GM12878 (cell line): ENCODE data around the gene MAPK9. TPM values are rescaled to one million over a fixed set of nuclear protein-coding genes. Genes with fewer than 3 reads are reported as not detected.

Experiments used
- ATAC-seq: fragments of 200-7000 bp; cut with Tn5 transposase; 3 replicates; pipeline ENCODE4 v1.9.1; 2020; ENCODE audit warnings: mild to moderate bottlenecking, moderate library complexity
- BruUV-seq: library from RNA; stranded (reverse); fragments of 400-500 nt; replicated peaks from 2 replicates; lab custom pipeline; 2021; lab: Mats Ljungman, UMichigan
- CTCF ChIA-PET: fragments of 300-600 bp; sonication (Branson Sonifier 250); formaldehyde crosslinking; extraction: SDS; loops from one replicate; lab custom pipeline; 2021; ENCODE audit warnings: inconsistent platforms; lab: Yijun Ruan, JAX
- POLR2A ChIA-PET: fragments of 350-600 bp; formaldehyde crosslinking; extraction: SDS; loops from one replicate; lab custom pipeline; 2021; ENCODE audit warnings: inconsistent platforms; lab: Charles Lee
- RAD21 ChIA-PET: fragments of 300-600 bp; sonication (Branson Sonifier 250); formaldehyde crosslinking; loops from one replicate; lab custom pipeline; 2023; ENCODE audit warnings: antibody characterized with exemption; ENCODE audit not compliant: unreplicated experiment; lab: Charles Lee
- SMC1A ChIA-PET: fragments of 300-600 bp; sonication (Branson Sonifier 250); formaldehyde crosslinking; loops from one replicate; lab custom pipeline; 2023; ENCODE audit not compliant: unreplicated experiment, uncharacterized antibody; lab: Charles Lee
- DNase-seq: peaks from one replicate; pipeline ENCODE4 v3.0.0-alpha.2; 2011; ENCODE audit warnings: low read depth, low spot score
- FAIRE-seq: peaks from 3 replicates; lab custom pipeline; 2011; peaks lifted over from hg19 to GRCh38; lab: Jason Lieb, UNC
- H2AFZ ChIP-seq: 2 replicates; pipeline ENCODE4 v1.6.0; 2011; ENCODE audit warnings: low read depth, low read length, control low read depth; ENCODE audit not compliant: control insufficient read depth
- H3K27ac ChIP-seq: 2 replicates; pipeline ENCODE4 v1.5.1; 2011; ENCODE audit warnings: control low read depth; ENCODE audit not compliant: control insufficient read depth, insufficient read depth
- H3K27me3 ChIP-seq, 2 experiments: replicated peaks in 1 of 2; 2 replicates each; pipeline versions ENCODE4 v1.6.0 to v1.6.1; 2011; ENCODE audit warnings: low read length in 1 of 2; ENCODE audit not compliant: control insufficient read depth in 2 of 2, insufficient read depth in 2 of 2
- H3K36me3 ChIP-seq, 2 experiments: 2 replicates each; pipeline ENCODE4 v1.5.1; 2011; ENCODE audit warnings: low read length in 1 of 2; ENCODE audit not compliant: control insufficient read depth in 2 of 2, insufficient read depth in 2 of 2
- H3K4me1 ChIP-seq: 2 replicates; pipeline ENCODE4 v1.6.1; 2011; ENCODE audit warnings: mild to moderate bottlenecking, low read length, moderate library complexity, mixed read lengths; ENCODE audit not compliant: control insufficient read depth, insufficient read depth
- H3K4me2 ChIP-seq: 2 replicates; pipeline ENCODE4 v1.6.0; 2011; ENCODE audit warnings: control low read depth; ENCODE audit not compliant: control insufficient read depth, insufficient read depth
- H3K4me3 ChIP-seq: fragments of 200-600 bp; sonication (generic); 2 replicates; pipeline ENCODE4 v1.5.1; 2016
- H3K79me2 ChIP-seq: 2 replicates; pipeline ENCODE4 v1.6.0; 2011; ENCODE audit warnings: low read length; ENCODE audit not compliant: control insufficient read depth, insufficient read depth
- H3K9ac ChIP-seq: 2 replicates; pipeline ENCODE4 v1.8.0; 2011; ENCODE audit warnings: low read length, control low read depth, mixed read lengths; ENCODE audit not compliant: control insufficient read depth, insufficient read depth
- H3K9me3 ChIP-seq: replicated peaks from 3 replicates; pipeline ENCODE4 v1.5.1; 2011; ENCODE audit warnings: mild to moderate bottlenecking, low read length; ENCODE audit not compliant: control insufficient read depth, insufficient read depth
- H4K20me1 ChIP-seq: 2 replicates; pipeline ENCODE4 v1.6.0; 2011; ENCODE audit not compliant: control insufficient read depth, insufficient read depth
- BRCA1 ChIP-seq: IDR thresholded peaks from 2 replicates; pipeline ENCODE4 v1.6.1; 2011; ENCODE audit warnings: low read depth, low read length, improper control_type of control experiment
- FOXM1 ChIP-seq: IDR thresholded peaks from 2 replicates; pipeline ENCODE4 v1.6.1; 2012; ENCODE audit warnings: low read depth, mild to moderate bottlenecking, inconsistent platforms, low read length, moderate library complexity
- IRF3 ChIP-seq: fragments of 450-650 bp; IDR thresholded peaks from 2 replicates; pipeline ENCODE4 v1.6.1; 2014; ENCODE audit warnings: mild to moderate bottlenecking
- JUND ChIP-seq: IDR thresholded peaks from 2 replicates; pipeline ENCODE4 v1.6.1; 2012; ENCODE audit warnings: low read depth, mild to moderate bottlenecking, low read length, improper control_type of control experiment, moderate library complexity
- NFYB ChIP-seq: IDR thresholded peaks from 2 replicates; pipeline ENCODE4 v1.6.1; 2011; ENCODE audit warnings: low read depth, mild to moderate bottlenecking, low read length, improper control_type of control experiment, moderate library complexity; ENCODE audit not compliant: insufficient read depth
- PAX8 ChIP-seq: fragments of 450-650 bp; IDR thresholded peaks from 2 replicates; pipeline ENCODE4 v1.6.1; 2017; ENCODE audit warnings: mild to moderate bottlenecking, moderate library complexity
- PBX3 ChIP-seq: IDR thresholded peaks from 2 replicates; pipeline ENCODE4 v1.6.1; 2011; ENCODE audit warnings: mild to moderate bottlenecking, low read depth, low read length, moderate library complexity; ENCODE audit not compliant: insufficient replicate concordance
- PML ChIP-seq: IDR thresholded peaks from 2 replicates; pipeline ENCODE4 v1.6.1; 2012; ENCODE audit warnings: low read length, inconsistent platforms
- WGBS: methylation state at CpG from one replicate; pipeline ENCODE4 v1.1.6; 2016; ENCODE audit warnings: low lambda C conversion rate; ENCODE audit not compliant: insufficient replicate concordance, insufficient coverage; ENCODE audit errors: missing lambda C conversion rate; 5-methylcytosine and 5-hydroxymethylcytosine counted together
- in situ Hi-C: fragments of 300-500 bp; cut with MboI; formaldehyde crosslinking; loops from 9 replicates; pipeline ENCODE4 v1.14.3; 2018; ENCODE audit warnings: mixed read lengths
- intact Hi-C: fragments of 100-400 bp; cut with micrococcal nuclease; formaldehyde crosslinking; loops from one replicate; pipeline ENCODE4 v1.14.2; 2022; ENCODE audit not compliant: unreplicated experiment
- polyA plus RNA-seq, 11 experiments: library from polyadenylated mRNA; depleted of rRNA in 4 of 11; unstranded in 6 of 11; stranded (reverse) in 5 of 11; fragments of >200 nt; fragmentation: Nextera tagmentation in 4 of 11; fragmentation: Illumina TruSeq in 1 of 11; extraction: Ambion mirVana in 4 of 11; extraction: Trizol in 1 of 11; gene quantifications; 1 replicate in 1 of 11; 2 replicates in 10 of 11; pipeline versions ENCODE4 v1.2.1 to v1.2.3, GENCODE V29; 2011 to 2016; ENCODE audit warnings: inconsistent platforms in 2 of 11, missing spikeins in 2 of 11, low read depth in 1 of 11
- total RNA-seq, 4 experiments: library from RNA; depleted of rRNA in 3 of 4; stranded (reverse); fragments of >200 nt in 3 of 4; fragmentation: Illumina TruSeq in 1 of 4; extraction: Trizol in 1 of 4; gene quantifications; 2 replicates each; pipeline versions ENCODE4 v1.2.1 to v1.2.3, GENCODE V29; 2013 to 2021
- TF ChIP-seq, protein P1 (sequence below): fragments of 450-650 bp; IDR thresholded peaks from 2 replicates; pipeline ENCODE4 v1.6.1; 2018; ENCODE audit warnings: mild to moderate bottlenecking, low read depth, moderate library complexity; ENCODE audit not compliant: partially characterized antibody

MAPK9 gene
- total and polyA plus RNA-seq, 10 of the 15 experiments (the other 5 are each of a cell fraction or from before 2014, with no cell fraction given), result 2.1 to 52.9 (median 21.7) TPM

- H4K20me1 ChIP-seq, result no peaks in the 10 kb centered on the region
- BruUV-seq, result no TSS peak
- H3K9ac ChIP-seq, result no peak overlapping the region
- no peaks in the 10 kb centered on the region for H3K36me3 ChIP-seq
- intact Hi-C loops, result no loop called here
- RAD21 ChIA-PET, result no interaction called here
- no peak overlapping the region for H3K27ac ChIP-seq
- ATAC-seq, result no peak
- CTCF ChIA-PET, result interaction anchor here (0.6 to 8.8 kb wide), 5 partner anchors 8 to 27 kb away, joined by 3 to 40 read pairs (median 3); no protein-coding TSS in a partner anchor
- TF ChIP-seq PAX8, result no peak
- TF ChIP-seq PBX3, result no peak
- TF ChIP-seq PML, result no peak
- TF ChIP-seq, protein P1, sequence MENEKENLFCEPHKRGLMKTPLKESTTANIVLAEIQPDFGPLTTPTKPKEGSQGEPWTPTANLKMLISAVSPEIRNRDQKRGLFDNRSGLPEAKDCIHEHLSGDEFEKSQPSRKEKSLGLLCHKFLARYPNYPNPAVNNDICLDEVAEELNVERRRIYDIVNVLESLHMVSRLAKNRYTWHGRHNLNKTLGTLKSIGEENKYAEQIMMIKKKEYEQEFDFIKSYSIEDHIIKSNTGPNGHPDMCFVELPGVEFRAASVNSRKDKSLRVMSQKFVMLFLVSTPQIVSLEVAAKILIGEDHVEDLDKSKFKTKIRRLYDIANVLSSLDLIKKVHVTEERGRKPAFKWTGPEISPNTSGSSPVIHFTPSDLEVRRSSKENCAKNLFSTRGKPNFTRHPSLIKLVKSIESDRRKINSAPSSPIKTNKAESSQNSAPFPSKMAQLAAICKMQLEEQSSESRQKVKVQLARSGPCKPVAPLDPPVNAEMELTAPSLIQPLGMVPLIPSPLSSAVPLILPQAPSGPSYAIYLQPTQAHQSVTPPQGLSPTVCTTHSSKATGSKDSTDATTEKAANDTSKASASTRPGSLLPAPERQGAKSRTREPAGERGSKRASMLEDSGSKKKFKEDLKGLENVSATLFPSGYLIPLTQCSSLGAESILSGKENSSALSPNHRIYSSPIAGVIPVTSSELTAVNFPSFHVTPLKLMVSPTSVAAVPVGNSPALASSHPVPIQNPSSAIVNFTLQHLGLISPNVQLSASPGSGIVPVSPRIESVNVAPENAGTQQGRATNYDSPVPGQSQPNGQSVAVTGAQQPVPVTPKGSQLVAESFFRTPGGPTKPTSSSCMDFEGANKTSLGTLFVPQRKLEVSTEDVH, result no peak
- no peak for TF ChIP-seq IRF3
- no peak for TF ChIP-seq FOXM1
- no peak for TF ChIP-seq BRCA1
- no peak for TF ChIP-seq JUND
- no peak for TF ChIP-seq NFYB
- TF ChIP-seq, all 136 proteins: peak for 0
- in situ Hi-C loops, result no loop called here
- H3K4me2 ChIP-seq, result no peak overlapping the region
- no peaks in the 10 kb centered on the region for H3K79me2 ChIP-seq
- no peak for FAIRE-seq
- SMC1A ChIA-PET, result no interaction called here
- H2AFZ ChIP-seq, result no peak overlapping the region
- H3K4me3 ChIP-seq, result no peak overlapping the region
- no peaks in the 10 kb centered on the region for H3K4me1 ChIP-seq
- H3K9me3 ChIP-seq, result no peaks in the 10 kb centered on the region
- 71% methylated on average over 8 of the region's 10 CpGs for WGBS
- peaks cover 0 to 3% of the 10 kb centered on the region in 2 experiments; a peak in 2 of 4 replicates for H3K27me3 ChIP-seq
- no peak for DNase-seq
- POLR2A ChIA-PET, result no interaction called here
Measured at GRCh38 chr5:180302256-180302655, 10.4 kb upstream of the MAPK9 start.
